Prostate gland (tissue), 2 donors: ENCODE measurements around the gene LRRC23. TPM values are rescaled to one million over a fixed set of nuclear protein-coding genes. Genes with fewer than 3 reads are reported as not detected.

Experiments
- DNase-seq: peaks from one replicate; pipeline ENCODE4 v3.0.0-alpha.2; 2019; ENCODE audit warnings: low spot score
- H3K27ac ChIP-seq, 2 donors: fragments of 200-600 bp; sonication (generic); 2 replicates each; pipeline ENCODE4 v1.5.1; 2017 to 2019
- H3K27me3 ChIP-seq: fragments of 200-600 bp; sonication (generic); replicated peaks from 2 replicates; pipeline ENCODE4 v1.5.1; 2019; ENCODE audit not compliant: insufficient read depth
- H3K36me3 ChIP-seq, 2 donors: fragments of 200-600 bp; sonication (generic); 1 replicate in 1 of 2; 2 replicates in 1 of 2; pipeline versions ENCODE4 v1.5.1 to v1.8.1; 2017 to 2019
- H3K4me1 ChIP-seq: fragments of 200-600 bp; sonication (generic); replicated peaks from 2 replicates; pipeline ENCODE4 v1.5.1; 2019
- H3K4me3 ChIP-seq, 2 donors: fragments of 200-600 bp; sonication (generic); 2 replicates each; pipeline ENCODE4 v1.5.1; 2017 to 2019
- H3K9me3 ChIP-seq: fragments of 200-600 bp; sonication (generic); 2 replicates; pipeline ENCODE4 v1.5.1; 2017
- CTCF ChIP-seq, 4 experiments: fragments of 200-600 bp in 2 of 4; fragments of 450-650 bp in 2 of 4; sonication (generic) in 2 of 4; IDR thresholded peaks; 1 replicate in 3 of 4; 2 replicates in 1 of 4; pipeline ENCODE4 v1.5.1; 2016 to 2019; ENCODE audit warnings: antibody characterized with exemption in 4 of 4, mild to moderate bottlenecking in 2 of 4, moderate library complexity in 2 of 4
- POLR2A ChIP-seq: fragments of 450-650 bp; IDR thresholded peaks from one replicate; pipeline ENCODE4 v1.6.1; 2016; ENCODE audit warnings: antibody characterized with exemption, mild to moderate bottlenecking
- POLR2AphosphoS5 ChIP-seq: sonication (generic); formaldehyde crosslinking; IDR thresholded peaks from one replicate; pipeline ENCODE4 v1.6.1; 2017; ENCODE audit warnings: antibody characterized with exemption
- WGBS: methylation state at CpG from one replicate; pipeline ENCODE4 v1.1.5; 2018; 5-methylcytosine and 5-hydroxymethylcytosine counted together
- intact Hi-C: fragments of 100-400 bp; cut with DNase I; formaldehyde crosslinking; loops from one replicate; pipeline ENCODE4 v1.14.2; 2022
- total RNA-seq, 2 donors: library from RNA; depleted of rRNA; stranded (reverse); fragments of >200 nt; gene quantifications; one replicate each; pipeline ENCODE4 v1.1.0, GENCODE V29; 2016

Gene LRRC23
- total RNA-seq, 2 donors from 2014 or later: 15.9 to 25.3 TPM

GRCh38 chr12:6952121-6952862, 47.7 kb downstream of the LRRC23 start:
- intact Hi-C loops: no loop called here

GRCh38 chr12:6952863-6953441, 48.3 kb downstream of the LRRC23 start:
- Histone ChIP-seq H3K27ac (no peak overlapping the region), H3K9me3 (no peaks in the 10 kb centered on the region), H3K36me3 (no peaks in the 10 kb centered on the region), H3K4me1 (no peaks in the 10 kb centered on the region), H3K27me3 (no peaks in the 10 kb centered on the region), H3K4me3 (no peak overlapping the region)
- WGBS: 82% methylated on average over 15 of the region's 15 CpGs
- DNase-seq: no peak
- TF ChIP-seq POLR2A (no peak), CTCF (IDR thresholded peaks at IDR 0.05) (no peak), POLR2AphosphoS5 (no peak)
- intact Hi-C loops: no loop called here

More at GRCh38 chr12:6952121-6952862, 47.7 kb downstream of the LRRC23 start:
- Histone ChIP-seq H3K27ac (no peak overlapping the region), H3K27me3 (no peaks in the 10 kb centered on the region), H3K4me3 (peak overlapping the region; percentile 10 to 11), H3K36me3 (no peaks in the 10 kb centered on the region), H3K4me1 (peaks cover under 1% of the 10 kb centered on the region), H3K9me3 (no peaks in the 10 kb centered on the region)
- 76% methylated on average over 22 of the region's 22 CpGs for WGBS
- TF ChIP-seq CTCF (IDR thresholded peaks at IDR 0.05) (no peak), POLR2AphosphoS5 (no peak), POLR2A (no peak)
- DNase-seq: no peak

- no peak for DNase-seq
- no peaks in the 10 kb centered on the region for H3K27me3 ChIP-seq
- no peaks in the 10 kb centered on the region for H3K9me3 ChIP-seq
- H3K27ac ChIP-seq: no peak overlapping the region
- TF ChIP-seq POLR2AphosphoS5: no peak
- TF ChIP-seq POLR2A: no peak
- no peak for TF ChIP-seq CTCF (IDR thresholded peaks at IDR 0.05)
- H3K36me3 ChIP-seq: no peaks in the 10 kb centered on the region
- intact Hi-C loops: no loop called here
- H3K4me1 ChIP-seq: no peaks in the 10 kb centered on the region
- no peak overlapping the region for H3K4me3 ChIP-seq
- WGBS: 68% methylated on average over 24 of the region's 24 CpGs
These were observed 49.1 kb downstream of the LRRC23 start for GRCh38 chr12:6953442-6954315.

- Histone ChIP-seq H3K27ac (no peak overlapping the region), H3K27me3 (no peaks in the 10 kb centered on the region), H3K4me1 (no peaks in the 10 kb centered on the region), H3K4me3 (no peak overlapping the region), H3K36me3 (no peaks in the 10 kb centered on the region), H3K9me3 (no peaks in the 10 kb centered on the region)
- DNase-seq: no peak
- 87% methylated on average over 21 of the region's 21 CpGs for WGBS
- no peak for TF ChIP-seq POLR2A
- TF ChIP-seq POLR2AphosphoS5: no peak
- TF ChIP-seq CTCF (IDR thresholded peaks at IDR 0.05): no peak
- intact Hi-C loops: no loop called here
These were observed 49.9 kb downstream of the LRRC23 start for GRCh38 chr12:6954316-6955107.
